HG03521 (cell line): Measurements from ENCODE around the gene F13B.
A peak's percentile ranks its signal among the peaks of the same experiment; 100 is the strongest.
"Not testable (repeated sequence)": the region's sequence is repeated elsewhere in the genome, so short reads cannot be mapped to it uniquely, and the experiment has no call there.

ENCODE experiments used
- ATAC-seq: cut with Tn5 transposase; IDR thresholded peaks from one replicate; pipeline ENCODE4 v1.9.1; 2021; ENCODE audit warnings: mild to moderate bottlenecking, moderate library complexity; ENCODE audit not compliant: unreplicated experiment

The F13B gene

GRCh38 chr1:197066719-197067456 lies at the start of gene F13B:
F13B (minus strand) TSS chr1:197067260; CDS start chr1:197067223, 37 bp downstream.
- ATAC-seq = no peak

DNA sequence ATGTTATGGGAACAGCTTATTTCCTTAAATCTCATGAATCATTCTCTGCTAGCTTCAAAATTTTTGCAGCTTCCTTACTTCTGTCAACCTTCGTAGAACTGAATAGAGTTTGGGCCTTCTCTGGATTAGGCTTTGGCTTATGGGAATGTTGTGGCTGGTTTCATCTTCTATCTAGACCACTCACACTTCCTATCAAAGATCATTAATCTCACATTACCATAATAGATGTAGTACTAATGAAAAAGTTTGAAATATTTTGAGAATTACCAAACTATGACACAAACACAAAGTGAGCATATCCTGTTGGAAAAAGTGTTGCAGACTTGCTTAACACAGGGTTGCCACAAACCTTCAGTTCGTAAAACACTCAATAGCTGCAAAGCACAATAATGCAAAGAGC lies 49.1 kb upstream of the F13B start:
- ATAC-seq = no peak

DNA sequence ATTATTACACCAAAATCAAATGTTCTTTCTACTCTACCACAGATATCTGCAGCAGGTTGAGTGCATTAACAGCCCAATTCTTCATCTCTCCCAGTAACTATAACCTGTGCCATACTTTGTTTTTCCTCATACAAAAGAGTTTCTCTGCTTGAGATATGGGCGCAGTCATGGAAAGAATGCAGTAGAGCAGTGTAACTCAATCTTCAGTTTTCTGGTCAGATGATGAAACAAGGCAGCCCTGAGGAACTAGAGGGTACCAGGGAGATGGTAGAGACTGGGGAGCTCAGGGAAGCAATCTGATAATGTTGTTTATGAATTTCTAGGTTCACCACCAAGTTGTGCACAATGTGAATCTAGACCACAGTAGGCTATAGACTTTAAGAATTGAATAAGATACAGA lies 39.8 kb upstream of the F13B start:
- no peak for ATAC-seq

DNA sequence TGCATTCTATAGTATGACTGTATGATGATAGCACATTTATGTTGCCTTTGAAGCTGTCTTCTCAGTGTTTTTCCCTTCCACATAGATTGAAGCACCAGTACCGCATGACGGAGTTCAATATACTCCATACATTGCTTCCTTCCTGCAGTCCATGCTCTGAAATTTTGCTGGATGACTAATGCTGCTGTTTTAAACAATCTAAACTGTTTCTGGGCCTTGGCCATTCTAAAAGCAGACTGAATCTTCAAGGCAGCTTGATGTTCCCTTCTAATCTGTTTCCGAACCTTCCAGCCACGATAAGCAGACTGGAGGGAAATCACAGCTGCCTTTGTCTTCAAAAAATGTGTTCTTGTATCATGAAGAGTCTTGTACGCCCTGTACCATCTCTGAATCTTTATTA lies 36.2 kb upstream of the F13B start:
- no peak for ATAC-seq

GRCh38 chr1:197101978-197102377 lies 34.9 kb upstream of the F13B start:
- no peak for ATAC-seq

GRCh38 chr1:197100677-197101076 lies 33.6 kb upstream of the F13B start:
- no peak for ATAC-seq

GRCh38 chr1:197099444-197099843 lies 32.4 kb upstream of the F13B start:
- ATAC-seq = no peak

GRCh38 chr1:197096971-197097370 lies 29.9 kb upstream of the F13B start:
- not testable (repeated sequence) for ATAC-seq

- no peak for ATAC-seq
Observed at GRCh38 chr1:197096137-197096536, 29.1 kb upstream of the F13B start.

GRCh38 chr1:197093226-197093885 lies 26.3 kb upstream of the F13B start:
- ATAC-seq = no peak

DNA sequence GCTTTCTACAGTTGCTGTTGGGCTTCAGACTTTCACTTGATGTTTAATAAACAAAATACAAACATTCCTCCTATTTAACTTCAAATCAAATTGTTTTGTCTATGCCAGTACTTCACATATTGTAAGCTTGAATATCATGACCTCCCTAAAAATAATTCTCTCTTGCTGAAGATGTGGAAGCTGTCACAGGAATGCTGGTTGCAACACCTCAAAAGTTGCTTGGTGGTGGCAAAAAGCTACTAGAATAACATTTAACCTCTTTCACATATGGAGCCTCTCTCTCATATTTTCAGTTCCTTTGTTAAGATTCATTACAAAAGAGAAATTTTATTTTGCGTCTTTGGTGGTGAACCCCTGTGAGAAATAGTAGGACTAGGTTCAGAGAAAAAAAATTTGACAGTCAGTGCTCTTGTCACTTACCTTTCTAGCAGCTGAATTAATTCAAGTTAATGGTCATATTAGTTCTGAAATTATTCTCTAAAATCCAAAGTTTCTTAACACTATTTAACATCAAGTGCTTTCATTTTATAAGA lies 25.5 kb upstream of the F13B start:
- ATAC-seq = no peak

- ATAC-seq = no peak
Observed at GRCh38 chr1:197083474-197083873, 16.4 kb upstream of the F13B start.

DNA sequence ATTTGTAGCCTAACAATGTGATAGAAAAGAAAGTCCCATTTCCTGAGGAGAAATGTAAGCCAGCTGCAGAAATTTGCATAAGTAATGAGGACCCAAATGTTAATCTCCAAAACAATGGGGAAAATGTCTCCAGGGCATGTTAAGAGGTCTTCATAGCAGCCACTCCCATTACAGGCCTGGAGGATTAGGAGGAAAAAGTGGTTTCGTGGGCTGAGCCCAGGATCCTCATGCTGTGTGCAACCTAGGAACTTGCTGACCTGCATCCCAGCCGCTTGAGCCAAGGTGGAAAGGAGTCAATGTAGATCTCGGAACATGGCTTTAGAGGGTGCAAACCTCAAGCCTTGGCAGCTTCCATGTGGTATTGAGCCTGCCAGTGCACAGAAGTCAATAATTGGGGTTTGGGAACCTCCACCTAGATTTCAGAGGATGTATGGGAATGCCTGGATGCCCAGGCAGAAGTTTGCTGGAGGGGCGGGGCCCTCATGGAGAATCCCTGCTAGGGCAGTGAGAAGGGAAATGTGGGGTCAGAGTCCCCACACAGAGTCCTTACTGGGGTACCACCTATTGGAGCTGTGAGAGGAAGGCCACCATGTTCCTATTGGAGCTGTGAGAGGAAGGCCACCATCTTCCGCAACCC lies 14.2 kb upstream of the F13B start:
- no peak for ATAC-seq

GRCh38 chr1:197080323-197080722 lies 13.3 kb upstream of the F13B start:
- no peak for ATAC-seq

GRCh38 chr1:197076585-197076984 lies 9.5 kb upstream of the F13B start:
- no peak for ATAC-seq

DNA sequence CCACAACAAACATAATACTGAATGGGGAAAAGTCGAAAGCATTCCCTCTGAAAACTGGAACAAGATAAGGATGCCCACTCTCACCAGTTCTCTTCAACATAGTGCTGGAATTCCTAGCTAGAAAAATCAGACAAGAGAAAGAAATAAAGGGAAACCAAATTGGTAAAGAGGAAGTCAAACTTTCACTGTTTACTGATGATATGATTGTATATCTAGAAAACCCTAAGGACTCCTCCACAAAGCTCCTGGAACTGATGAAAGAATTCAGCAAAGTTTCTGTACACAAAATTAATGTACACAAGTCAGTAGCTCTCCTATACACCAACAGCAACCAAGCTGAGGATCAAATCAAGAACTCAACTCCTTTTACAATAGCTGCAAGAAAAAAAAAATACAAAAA lies 6.9 kb upstream of the F13B start:
- ATAC-seq = no peak

DNA sequence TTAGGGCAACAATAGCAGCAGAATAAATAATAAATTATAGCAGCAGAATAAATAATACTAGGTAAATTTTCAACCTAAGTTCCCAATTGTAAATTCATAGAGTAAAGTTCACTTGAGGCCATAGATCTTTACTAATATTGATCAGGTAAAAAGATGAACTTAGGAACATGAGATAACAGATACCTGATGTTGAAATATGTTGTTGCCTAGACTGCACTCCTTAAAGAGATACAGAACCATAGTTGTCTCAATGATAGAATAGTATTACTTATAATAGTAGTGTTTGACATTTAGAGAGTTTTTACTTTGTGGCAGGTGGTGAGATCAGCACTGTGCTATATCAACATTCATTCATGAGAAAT lies 378 bp upstream of the F13B start:
- no peak for ATAC-seq

GRCh38 chr1:197066277-197066676 lies 783 bp downstream of the F13B start:
- no peak for ATAC-seq

- no peak for ATAC-seq
Observed at GRCh38 chr1:197065559-197065958, 1.5 kb downstream of the F13B start.

GRCh38 chr1:197063212-197063611 lies 3.8 kb downstream of the F13B start:
- ATAC-seq = no peak

DNA sequence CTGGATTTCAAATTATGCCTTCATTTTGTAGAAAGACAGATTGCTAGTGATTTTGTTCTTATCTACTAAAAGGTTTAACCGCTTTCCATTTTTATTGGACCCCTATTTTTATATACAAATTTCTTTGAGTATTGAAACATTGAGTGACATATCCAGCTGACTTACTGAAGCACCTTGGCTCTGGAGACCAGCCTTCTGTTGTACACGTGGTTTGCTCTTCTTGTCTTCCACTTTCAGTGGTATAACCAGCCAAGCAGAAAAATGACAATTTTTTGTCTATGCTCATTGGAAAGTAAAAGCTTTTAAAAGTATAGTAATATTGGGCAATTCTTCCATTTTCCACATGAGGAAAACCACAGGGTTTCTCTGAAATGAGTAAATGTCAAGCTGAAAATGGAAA lies 4.4 kb downstream of the F13B start:
- peak; percentile 77 for ATAC-seq

- no peak for ATAC-seq
Observed at GRCh38 chr1:197049100-197049499, 18.0 kb downstream of the F13B start.
